Esophagus muscularis mucosa (tissue), 4 donors: ENCODE results near the gene EVPL. TPM values are rescaled to one million over a fixed set of nuclear protein-coding genes. Genes with fewer than 3 reads are reported as not detected.

Experiments used
- DNase-seq: peaks from one replicate; pipeline ENCODE4 v3.0.0-alpha.2; 2017; ENCODE audit errors: extremely low spot score
- H3K27ac ChIP-seq, 4 donors: fragments of 200-600 bp; sonication (generic); replicated peaks in 1 of 4; 1 replicate in 3 of 4; 2 replicates in 1 of 4; pipeline ENCODE4 v1.5.1; 2016 to 2019; ENCODE audit warnings: mild to moderate bottlenecking in 1 of 4
- H3K27me3 ChIP-seq, 4 donors: fragments of 200-600 bp; sonication (generic); one replicate each; pipeline versions ENCODE4 v1.5.1 to v1.6.0; 2016 to 2019
- H3K36me3 ChIP-seq, 4 donors: fragments of 200-600 bp; sonication (generic); one replicate each; pipeline ENCODE4 v1.5.1; 2016 to 2019
- H3K4me1 ChIP-seq, 4 donors: fragments of 200-600 bp; sonication (generic); one replicate each; pipeline ENCODE4 v1.5.1; 2016 to 2019
- H3K4me3 ChIP-seq, 4 donors: fragments of 200-600 bp; sonication (generic); 1 replicate in 2 of 4; 2 replicates in 2 of 4; pipeline ENCODE4 v1.5.1; 2016 to 2019; ENCODE audit warnings: mild to moderate bottlenecking in 4 of 4, moderate library complexity in 1 of 4
- H3K9me3 ChIP-seq, 4 donors: fragments of 200-600 bp; sonication (generic); 1 replicate in 3 of 4; 2 replicates in 1 of 4; pipeline ENCODE4 v1.5.1; 2016 to 2019
- CTCF ChIP-seq, 3 experiments: fragments of 200-600 bp in 2 of 3; fragments of 450-650 bp in 1 of 3; sonication (generic) in 2 of 3; IDR thresholded peaks; one replicate each; pipeline ENCODE4 v1.5.1; 2017 to 2019; ENCODE audit warnings: antibody characterized with exemption in 3 of 3, mild to moderate bottlenecking in 2 of 3, moderate library complexity in 1 of 3
- EP300 ChIP-seq: sonication (generic); formaldehyde crosslinking; IDR thresholded peaks from one replicate; pipeline ENCODE4 v1.6.1; 2017; ENCODE audit warnings: antibody characterized with exemption
- POLR2A ChIP-seq: fragments of 450-650 bp; IDR thresholded peaks from one replicate; pipeline ENCODE4 v1.6.1; 2017; ENCODE audit warnings: antibody characterized with exemption, moderate library complexity, mild to moderate bottlenecking, low read depth
- POLR2AphosphoS5 ChIP-seq, 2 donors: sonication (generic); formaldehyde crosslinking; IDR thresholded peaks; one replicate each; pipeline ENCODE4 v1.6.1; 2017; ENCODE audit warnings: antibody characterized with exemption in 2 of 2
- WGBS: methylation state at CpG from one replicate; pipeline ENCODE4 v1.1.5; 2018; 5-methylcytosine and 5-hydroxymethylcytosine counted together
- intact Hi-C: fragments of 100-400 bp; cut with DNase I; formaldehyde crosslinking; loops from one replicate; pipeline ENCODE4 v1.15.1; 2023
- total RNA-seq, 4 donors: library from RNA; depleted of rRNA; stranded (reverse); fragments of >200 nt; gene quantifications; one replicate each; pipeline versions ENCODE4 v1.1.0 to v1.2.1, GENCODE V29; 2016

Gene EVPL
- total RNA-seq, 4 donors from 2014 or later: 0.19 to 2.1 (median 1.1) TPM

GRCh38 chr17:76018801-76019200 is 8.3 kb downstream of the EVPL start:
- intact Hi-C loops: no loop called here
- Histone ChIP-seq H3K9me3 (no peaks in the 10 kb centered on the region), H3K27me3 (peaks cover 0 to 21% (median 0%) of the 10 kb centered on the region in 4 donors), H3K4me3 (no peak overlapping the region), H3K4me1 (peaks cover 0 to 9% (median 7%) of the 10 kb centered on the region in 4 donors), H3K36me3 (no peaks in the 10 kb centered on the region), H3K27ac (no peak overlapping the region)
- DNase-seq: no peak
- WGBS: 92% methylated on average over 5 of the region's 13 CpGs
- TF ChIP-seq CTCF (IDR thresholded peaks at IDR 0.05) (no peak), POLR2A (no peak), EP300 (no peak), POLR2AphosphoS5 (IDR thresholded peaks at IDR 0.05) (no peak)

- Histone ChIP-seq H3K27me3 (peaks cover 0 to 21% (median 0%) of the 10 kb centered on the region in 4 donors), H3K4me1 (peaks cover 0 to 9% (median 7%) of the 10 kb centered on the region in 4 donors), H3K27ac (no peak overlapping the region), H3K36me3 (no peaks in the 10 kb centered on the region), H3K4me3 (no peak overlapping the region), H3K9me3 (no peaks in the 10 kb centered on the region)
- DNase-seq: no peak
- WGBS: 86% methylated on average over 8 of the region's 11 CpGs
- TF ChIP-seq CTCF (IDR thresholded peaks at IDR 0.05) (no peak), POLR2A (no peak), EP300 (no peak), POLR2AphosphoS5 (IDR thresholded peaks at IDR 0.05) (no peak)
- intact Hi-C loops: no loop called here
Observed at GRCh38 chr17:76018340-76018680, 8.8 kb downstream of the EVPL start.

GRCh38 chr17:76017481-76018339 is 9.4 kb downstream of the EVPL start:
- Histone ChIP-seq H3K36me3 (no peaks in the 10 kb centered on the region), H3K9me3 (no peaks in the 10 kb centered on the region), H3K4me3 (no peak overlapping the region), H3K4me1 (peaks cover 0 to 9% (median 7%) of the 10 kb centered on the region in 4 donors), H3K27me3 (peaks cover 0 to 21% (median 0%) of the 10 kb centered on the region in 4 donors), H3K27ac (no peak overlapping the region)
- intact Hi-C loops: no loop called here
- 93% methylated on average over 13 of the region's 21 CpGs for WGBS
- DNase-seq: no peak
- TF ChIP-seq POLR2A (no peak), EP300 (no peak), CTCF (IDR thresholded peaks at IDR 0.05) (no peak), POLR2AphosphoS5 (IDR thresholded peaks at IDR 0.05) (no peak)

- no peak for TF ChIP-seq POLR2AphosphoS5 (IDR thresholded peaks at IDR 0.05)
- WGBS: 97% methylated on average over 6 of the region's 26 CpGs
Observed at GRCh38 chr17:76014925-76015261, 12.2 kb downstream of the EVPL start.

GRCh38 chr17:76014100-76014924 is 12.8 kb downstream of the EVPL start:
- Histone ChIP-seq H3K4me3 (no peak overlapping the region), H3K4me1 (peaks cover 0 to 9% (median 7%) of the 10 kb centered on the region in 4 donors), H3K9me3 (no peaks in the 10 kb centered on the region), H3K36me3 (no peaks in the 10 kb centered on the region), H3K27ac (no peak overlapping the region), H3K27me3 (peaks cover 0 to 9% (median 0%) of the 10 kb centered on the region in 4 donors)
- WGBS: 7% methylated on average over 11 of the region's 19 CpGs
- intact Hi-C loops: no loop called here
- TF ChIP-seq EP300: no peak
- TF ChIP-seq CTCF (IDR thresholded peaks at IDR 0.05): peak in 2 of 3 experiments; percentile 80 to 87
- peak in 1 of 2 donors; percentile 38 for TF ChIP-seq POLR2AphosphoS5 (IDR thresholded peaks at IDR 0.05)
- TF ChIP-seq POLR2A: no peak
- DNase-seq: no peak

More at GRCh38 chr17:76014925-76015261, 12.2 kb downstream of the EVPL start:
- DNase-seq: no peak
- intact Hi-C loops: no loop called here
- no peaks in the 10 kb centered on the region for H3K36me3 ChIP-seq
- no peaks in the 10 kb centered on the region for H3K9me3 ChIP-seq
- no peak overlapping the region for H3K4me3 ChIP-seq
- peaks cover 0 to 9% (median 7%) of the 10 kb centered on the region in 4 donors for H3K4me1 ChIP-seq
- H3K27me3 ChIP-seq: peaks cover 0 to 9% (median 0%) of the 10 kb centered on the region in 4 donors
- H3K27ac ChIP-seq: no peak overlapping the region
